Upper lobe of left lung (tissue), 4 donors: ENCODE measurements around the gene SAV1.
"Not testable (repeated sequence)": the region's sequence is repeated elsewhere in the genome, so short reads cannot be mapped to it uniquely, and the experiment has no call there.

Experiments used
- POLR2AphosphoS5 ChIP-seq, 2 donors: sonication (generic); formaldehyde crosslinking; IDR thresholded peaks; one replicate each; pipeline ENCODE4 v1.5.1; 2017; ENCODE audit warnings: antibody characterized with exemption in 2 of 2
- TF ChIP-seq, protein P1 (sequence below), 6 experiments: fragments of 450-650 bp in 4 of 6; fragments of 200-600 bp in 2 of 6; sonication (generic) in 2 of 6; IDR thresholded peaks; one replicate each; pipeline ENCODE4 v1.5.1; 2016 to 2019; ENCODE audit warnings: antibody characterized with exemption in 6 of 6

DNA sequence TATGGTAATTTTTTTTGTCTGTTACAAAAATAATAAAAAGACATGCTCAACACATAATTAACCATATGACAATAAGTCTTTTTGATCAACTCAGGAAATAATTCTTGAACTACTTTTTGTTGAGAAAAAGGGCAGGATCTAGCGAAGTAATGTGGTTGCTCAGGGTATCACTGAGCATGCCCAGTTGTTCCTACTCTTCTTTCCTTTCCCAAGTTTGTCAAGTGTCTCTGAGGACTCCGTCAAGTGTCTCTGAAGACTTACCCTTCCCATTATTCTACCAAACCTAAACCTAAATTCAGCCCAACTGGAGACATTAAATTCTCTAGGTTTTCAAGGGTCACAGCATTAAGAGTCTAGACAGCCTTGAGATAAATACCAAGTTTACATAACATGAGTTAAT is 3.5 kb downstream of the SAV1 start:
- TF ChIP-seq, protein P1, sequence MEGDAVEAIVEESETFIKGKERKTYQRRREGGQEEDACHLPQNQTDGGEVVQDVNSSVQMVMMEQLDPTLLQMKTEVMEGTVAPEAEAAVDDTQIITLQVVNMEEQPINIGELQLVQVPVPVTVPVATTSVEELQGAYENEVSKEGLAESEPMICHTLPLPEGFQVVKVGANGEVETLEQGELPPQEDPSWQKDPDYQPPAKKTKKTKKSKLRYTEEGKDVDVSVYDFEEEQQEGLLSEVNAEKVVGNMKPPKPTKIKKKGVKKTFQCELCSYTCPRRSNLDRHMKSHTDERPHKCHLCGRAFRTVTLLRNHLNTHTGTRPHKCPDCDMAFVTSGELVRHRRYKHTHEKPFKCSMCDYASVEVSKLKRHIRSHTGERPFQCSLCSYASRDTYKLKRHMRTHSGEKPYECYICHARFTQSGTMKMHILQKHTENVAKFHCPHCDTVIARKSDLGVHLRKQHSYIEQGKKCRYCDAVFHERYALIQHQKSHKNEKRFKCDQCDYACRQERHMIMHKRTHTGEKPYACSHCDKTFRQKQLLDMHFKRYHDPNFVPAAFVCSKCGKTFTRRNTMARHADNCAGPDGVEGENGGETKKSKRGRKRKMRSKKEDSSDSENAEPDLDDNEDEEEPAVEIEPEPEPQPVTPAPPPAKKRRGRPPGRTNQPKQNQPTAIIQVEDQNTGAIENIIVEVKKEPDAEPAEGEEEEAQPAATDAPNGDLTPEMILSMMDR (IDR thresholded peaks at IDR 0.05), result not testable (repeated sequence)
- not testable (repeated sequence) for TF ChIP-seq POLR2AphosphoS5 (IDR thresholded peaks at IDR 0.05)
